Spleen (tissue), 7 donors: ENCODE data around the gene PAFAH1B1.

ENCODE experiments used
- POLR2A ChIP-seq, 3 donors: fragments of 450-650 bp; IDR thresholded peaks; one replicate each; pipeline ENCODE4 v1.5.1; 2017; ENCODE audit warnings: antibody characterized with exemption in 3 of 3, mild to moderate bottlenecking in 1 of 3
- POLR2AphosphoS5 ChIP-seq, 3 donors: sonication (generic); formaldehyde crosslinking; IDR thresholded peaks; one replicate each; pipeline ENCODE4 v1.5.1; 2017; ENCODE audit warnings: antibody characterized with exemption in 3 of 3
- TF ChIP-seq, protein P1 (sequence below), 11 experiments: fragments of 200-600 bp in 7 of 11; fragments of 450-650 bp in 4 of 11; sonication (generic) in 4 of 11; IDR thresholded peaks in 8 of 11; conservative IDR thresholded peaks in 3 of 11; 1 replicate in 7 of 11; 2 replicates in 4 of 11; pipeline versions ENCODE4 v1.4.0 to v1.8.0; 2016 to 2021; ENCODE audit warnings: antibody characterized with exemption in 11 of 11, inconsistent platforms in 4 of 11, mild to moderate bottlenecking in 1 of 11
- donor health status: DM: no; HTN: no; CAD: no; lungs with moderate emphysema.
- donor health status: DM: no; HTN: no; CAD: no.
- donor health status: DM: no; HTN: no; CAD: no.

DNA sequence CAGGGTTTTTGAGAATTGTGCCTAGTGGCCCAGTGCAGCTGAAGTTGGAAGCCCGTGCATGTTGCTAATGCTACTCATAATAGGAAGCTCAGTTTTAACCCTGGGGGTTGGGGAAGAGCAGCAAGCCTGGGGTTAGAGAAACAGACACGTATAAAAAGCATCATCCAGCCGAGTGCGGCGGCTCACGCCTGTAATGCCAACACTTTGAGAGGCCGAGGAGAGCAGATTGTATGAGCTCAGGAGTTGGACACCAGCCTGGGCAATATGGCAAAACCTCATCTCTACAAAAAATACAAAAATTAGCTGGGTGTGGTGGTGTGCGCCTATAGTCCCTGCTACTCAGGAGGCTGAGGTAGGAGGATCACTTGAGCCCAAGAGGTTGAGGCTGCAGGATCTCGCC is 120.4 kb downstream of the PAFAH1B1 start:
- TF ChIP-seq, protein P1, sequence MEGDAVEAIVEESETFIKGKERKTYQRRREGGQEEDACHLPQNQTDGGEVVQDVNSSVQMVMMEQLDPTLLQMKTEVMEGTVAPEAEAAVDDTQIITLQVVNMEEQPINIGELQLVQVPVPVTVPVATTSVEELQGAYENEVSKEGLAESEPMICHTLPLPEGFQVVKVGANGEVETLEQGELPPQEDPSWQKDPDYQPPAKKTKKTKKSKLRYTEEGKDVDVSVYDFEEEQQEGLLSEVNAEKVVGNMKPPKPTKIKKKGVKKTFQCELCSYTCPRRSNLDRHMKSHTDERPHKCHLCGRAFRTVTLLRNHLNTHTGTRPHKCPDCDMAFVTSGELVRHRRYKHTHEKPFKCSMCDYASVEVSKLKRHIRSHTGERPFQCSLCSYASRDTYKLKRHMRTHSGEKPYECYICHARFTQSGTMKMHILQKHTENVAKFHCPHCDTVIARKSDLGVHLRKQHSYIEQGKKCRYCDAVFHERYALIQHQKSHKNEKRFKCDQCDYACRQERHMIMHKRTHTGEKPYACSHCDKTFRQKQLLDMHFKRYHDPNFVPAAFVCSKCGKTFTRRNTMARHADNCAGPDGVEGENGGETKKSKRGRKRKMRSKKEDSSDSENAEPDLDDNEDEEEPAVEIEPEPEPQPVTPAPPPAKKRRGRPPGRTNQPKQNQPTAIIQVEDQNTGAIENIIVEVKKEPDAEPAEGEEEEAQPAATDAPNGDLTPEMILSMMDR (IDR thresholded peaks at IDR 0.05 in 8 of 11, conservative IDR thresholded peaks at IDR 0.05 in 3 of 11): no peak
- TF ChIP-seq POLR2A (IDR thresholded peaks at IDR 0.05) (no peak), POLR2AphosphoS5 (IDR thresholded peaks at IDR 0.05) (no peak)
